GM21515 (cell line): ENCODE data around the gene OR4C16.

Experiments used
- ATAC-seq: cut with Tn5 transposase; IDR thresholded peaks from one replicate; pipeline ENCODE4 v1.9.1; 2021; ENCODE audit not compliant: unreplicated experiment

OR4C16 gene

GRCh38 chr11:55571828-55572227, at the start of gene OR4C16:
OR4C16 (plus strand) TSS chr11:55572128; CDS start chr11:55572128, 0 bp downstream.
- no peak for ATAC-seq

- ATAC-seq, result no peak
Measured at GRCh38 chr11:55554169-55554568, 17.8 kb upstream of the OR4C16 start, which contains the start of gene OR4C15. OR4C15 (plus strand) TSS chr11:55554469; CDS start chr11:55554469, 0 bp downstream.

- no peak for ATAC-seq
Measured at GRCh38 chr11:55572548-55572947, 620 bp downstream of the OR4C16 start.

- ATAC-seq, result no peak
Measured at GRCh38 chr11:55607545-55607944, 35.6 kb downstream of the OR4C16 start, which contains the start of gene OR4C11. OR4C11 (minus strand) TSS chr11:55607645; CDS start chr11:55604373, 3,272 bp downstream.
